HuH-7 (cell line): ENCODE data around the gene TYR.
"Not testable (repeated sequence)": the region's sequence is repeated elsewhere in the genome, so short reads cannot be mapped to it uniquely, and the experiment has no call there.

Experiments
- DNase-seq: peaks from one replicate; pipeline ENCODE4 v3.0.0; 2011; ENCODE audit warnings: low spot score

TYR gene

DNA sequence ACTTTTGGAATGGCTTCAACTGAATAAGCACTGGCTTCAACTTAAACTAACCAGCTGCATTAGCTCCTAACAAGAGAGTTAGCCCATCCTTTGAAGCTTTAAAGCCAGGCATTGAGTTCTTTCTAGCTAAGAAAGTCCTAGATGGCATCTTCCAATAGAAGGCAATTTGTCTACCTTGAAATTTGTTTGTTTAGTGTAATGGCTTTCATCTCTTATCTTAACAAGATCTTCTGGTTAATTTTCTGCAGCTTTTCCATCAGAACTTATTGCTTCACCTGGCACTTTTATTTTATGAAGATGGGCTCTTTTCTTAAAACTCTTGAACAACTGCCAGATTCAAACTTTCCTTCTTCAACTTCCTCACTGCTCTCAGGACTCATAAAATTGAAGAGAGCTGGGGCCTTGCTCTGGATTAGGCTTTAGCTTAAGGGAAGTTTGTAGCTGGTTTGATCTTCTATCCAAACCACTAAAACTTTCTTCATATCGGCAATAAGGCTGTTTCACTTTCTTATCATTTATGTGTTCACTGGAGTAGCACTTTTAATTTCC, 94.9 kb downstream of the TYR start:
- DNase-seq = not testable (repeated sequence)

DNA sequence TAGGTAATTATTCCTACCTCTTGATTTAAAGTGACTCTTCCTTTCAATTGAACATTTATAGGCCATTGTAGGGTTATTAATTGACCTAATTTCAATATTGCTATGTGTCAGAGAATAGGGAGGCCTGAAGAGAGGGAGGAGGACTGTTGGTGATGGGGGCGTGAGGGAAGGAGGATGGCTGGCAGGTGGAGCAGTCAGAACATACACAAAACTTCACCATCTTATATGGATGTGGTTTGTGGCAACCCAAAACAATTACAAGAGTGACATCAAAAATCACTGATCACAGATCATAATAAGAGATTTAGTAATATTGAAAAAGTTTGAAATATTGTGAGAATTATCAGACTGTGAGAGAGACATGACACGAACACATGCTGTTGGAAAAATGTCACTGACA, 95.5 kb downstream of the TYR start:
- DNase-seq = not testable (repeated sequence)

- DNase-seq = no peak
Observed at GRCh38 chr11:89275966-89276365, 98.3 kb downstream of the TYR start.

DNA sequence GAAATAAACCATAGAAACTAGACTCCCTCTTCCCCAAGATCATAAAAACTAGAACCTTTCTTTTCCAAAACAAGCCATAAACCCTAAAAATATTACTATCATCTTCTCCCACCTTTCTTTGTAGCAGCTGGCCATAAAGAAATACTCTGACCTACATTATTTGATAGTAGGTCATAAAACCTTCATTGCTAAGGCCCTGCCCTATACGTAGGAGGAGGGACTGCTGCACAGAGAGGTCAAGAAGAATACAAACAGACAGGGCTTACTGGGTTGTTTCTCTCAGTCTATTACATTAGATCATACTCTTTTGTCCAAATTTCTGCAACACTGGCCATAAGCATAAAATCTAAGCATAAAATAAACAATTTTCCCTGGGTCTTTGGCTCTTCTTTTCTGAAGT, 101.5 kb downstream of the TYR start:
- DNase-seq = no peak

DNA sequence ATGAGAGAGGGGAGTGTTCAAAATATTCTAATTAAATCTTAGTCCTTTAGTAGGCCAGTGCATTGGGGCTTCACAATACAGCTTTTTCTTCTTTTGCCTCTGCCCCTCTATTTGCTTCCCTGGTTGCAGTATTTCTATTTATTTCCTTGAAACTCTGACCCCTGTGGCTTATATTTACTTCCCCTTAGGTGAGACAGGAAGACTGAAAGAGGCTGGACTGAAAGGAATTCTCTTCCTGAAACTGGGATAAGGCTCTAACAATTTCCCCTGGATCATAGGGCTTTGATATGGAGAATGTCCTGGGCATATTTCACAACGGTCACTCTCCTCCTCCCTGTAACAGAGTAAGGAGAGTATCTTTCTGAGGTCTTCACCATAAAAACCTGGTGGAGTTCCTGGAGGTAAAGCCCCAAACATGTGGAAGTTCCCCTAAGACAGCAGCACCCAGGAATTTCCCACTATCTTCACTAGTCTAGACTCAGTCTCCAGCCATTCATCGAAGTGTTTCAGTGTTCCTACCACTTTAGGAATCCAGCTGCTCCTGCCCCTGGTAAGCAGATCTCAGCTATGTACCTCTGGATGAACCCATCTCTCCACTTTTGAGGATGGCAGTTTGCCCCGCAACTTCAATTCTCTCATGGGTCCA, 103.5 kb downstream of the TYR start:
- DNase-seq = not testable (repeated sequence)

GRCh38 chr11:89286601-89287000, 108.9 kb downstream of the TYR start:
- DNase-seq = not testable (repeated sequence)

DNA sequence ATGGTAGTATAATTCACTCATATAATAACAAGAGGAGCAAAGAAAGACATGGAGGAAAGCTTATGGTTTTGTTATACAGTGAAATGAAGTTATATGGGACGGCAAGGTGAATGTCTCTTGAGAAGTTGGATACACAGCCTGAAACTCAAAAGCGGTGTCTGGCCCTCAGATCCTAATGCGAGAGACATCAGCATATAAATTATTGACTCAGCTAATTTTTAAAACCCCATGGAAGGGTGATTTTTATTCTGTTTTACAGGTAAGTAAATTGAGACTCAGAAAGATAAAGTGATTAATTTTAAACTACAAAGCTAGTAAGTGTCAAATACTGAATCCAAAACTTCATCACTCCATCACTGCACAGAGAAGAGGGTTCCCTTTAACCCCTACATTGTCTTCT, 110.3 kb downstream of the TYR start:
- DNase-seq = not testable (repeated sequence)

- no peak for DNase-seq
Observed at GRCh38 chr11:89293965-89294679, 116.4 kb downstream of the TYR start.

GRCh38 chr11:89295023-89295422, 117.3 kb downstream of the TYR start:
- DNase-seq = not testable (repeated sequence)

DNA sequence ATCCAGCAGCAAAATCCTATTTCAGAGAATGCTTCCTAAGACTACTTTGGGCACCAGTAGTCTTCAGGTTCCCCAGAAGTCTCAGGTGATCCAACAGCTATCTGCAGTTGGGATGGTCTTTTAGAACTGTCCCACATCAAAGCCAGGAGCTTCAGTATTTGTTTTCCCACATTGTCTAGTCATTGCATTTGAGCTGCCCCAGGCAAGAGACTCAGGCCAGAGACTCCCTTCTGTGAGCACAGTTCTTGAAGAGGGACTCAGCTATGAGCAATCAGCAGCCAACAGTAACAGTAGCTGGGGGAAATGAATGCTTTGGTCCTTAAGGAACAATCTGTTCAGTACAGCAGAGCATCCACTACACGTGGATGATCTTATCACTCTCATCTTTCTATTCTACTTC, 125.4 kb downstream of the TYR start:
- not testable (repeated sequence) for DNase-seq

DNA sequence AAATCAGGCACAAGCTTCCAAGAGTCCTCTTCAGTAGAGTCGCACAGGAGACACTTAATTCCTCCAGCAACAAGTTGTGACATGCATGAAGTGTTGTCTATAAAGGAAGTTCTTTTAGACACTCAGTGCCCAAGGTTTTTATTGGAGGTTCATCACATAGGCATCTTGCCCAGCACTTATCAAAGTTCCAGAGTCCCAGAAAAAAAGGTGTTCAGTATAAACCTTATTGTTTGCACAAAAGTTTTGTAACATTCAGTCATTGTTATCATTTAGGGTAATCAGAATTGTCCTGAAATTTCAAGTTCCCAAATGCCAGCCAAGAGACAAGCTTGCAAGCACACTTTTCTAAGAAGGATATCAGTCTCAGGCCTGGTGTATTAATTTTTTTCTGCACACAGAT, 130.6 kb downstream of the TYR start:
- not testable (repeated sequence) for DNase-seq

- DNase-seq = not testable (repeated sequence)
Observed at GRCh38 chr11:89309321-89309985, 131.8 kb downstream of the TYR start.

DNA sequence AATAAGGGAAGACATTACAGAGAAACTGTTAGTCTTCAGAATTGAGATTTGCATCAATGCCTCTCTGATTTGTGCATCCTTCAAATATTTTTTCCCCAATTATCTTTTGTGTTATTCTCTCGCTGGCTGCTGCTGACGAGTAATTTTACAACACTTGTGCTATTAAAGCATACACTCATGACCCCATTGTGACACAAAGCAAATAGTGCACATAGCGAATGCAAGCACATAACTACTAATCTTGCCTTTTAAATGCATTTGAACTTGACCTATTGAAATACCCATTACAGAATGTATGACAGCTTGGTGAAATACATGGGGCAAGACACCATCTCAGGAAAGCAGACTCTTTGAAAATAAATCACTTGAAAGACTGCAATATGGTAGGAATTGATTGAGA, 132.9 kb downstream of the TYR start:
- not testable (repeated sequence) for DNase-seq

GRCh38 chr11:89321401-89321800, 143.7 kb downstream of the TYR start:
- no peak for DNase-seq

DNA sequence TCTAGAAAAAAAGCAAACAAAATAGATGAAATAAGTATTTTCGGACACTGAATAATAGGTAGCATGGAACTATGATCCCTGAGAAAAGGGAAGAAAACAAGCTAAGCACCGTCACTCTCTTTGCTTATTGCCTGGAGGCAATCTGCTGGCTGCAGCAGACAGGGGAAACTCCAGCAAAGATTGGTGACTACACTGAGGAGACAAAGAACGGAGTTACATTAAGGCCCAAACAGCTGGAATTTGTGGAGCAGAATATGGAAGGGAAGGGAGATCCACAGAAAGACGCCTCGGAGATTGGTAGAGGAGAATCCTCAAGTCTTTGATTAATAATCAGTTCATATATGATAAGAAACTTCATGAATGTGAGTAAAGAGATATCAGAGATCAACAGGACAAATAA, 150.2 kb downstream of the TYR start:
- DNase-seq = no peak

GRCh38 chr11:89331940-89332339, 154.3 kb downstream of the TYR start:
- DNase-seq = not testable (repeated sequence)

DNA sequence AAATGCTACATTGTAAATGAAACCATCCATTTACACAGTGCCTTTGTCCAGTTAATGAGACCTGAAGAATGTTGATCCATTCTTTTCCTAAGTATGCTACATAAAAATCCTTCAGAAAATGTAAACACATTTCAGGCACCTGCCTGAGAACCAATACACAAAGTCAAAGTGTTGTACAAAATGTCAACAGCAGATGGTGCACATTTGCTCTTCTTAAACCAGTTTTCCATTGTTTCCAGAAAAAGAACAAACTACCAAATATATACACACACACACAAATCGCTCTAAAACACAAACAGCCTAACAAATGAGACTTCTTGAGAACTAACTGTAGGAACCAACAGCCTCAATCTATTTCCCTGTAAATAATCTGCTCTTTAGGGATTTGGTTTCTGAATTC, 156.0 kb downstream of the TYR start:
- DNase-seq = not testable (repeated sequence)

DNA sequence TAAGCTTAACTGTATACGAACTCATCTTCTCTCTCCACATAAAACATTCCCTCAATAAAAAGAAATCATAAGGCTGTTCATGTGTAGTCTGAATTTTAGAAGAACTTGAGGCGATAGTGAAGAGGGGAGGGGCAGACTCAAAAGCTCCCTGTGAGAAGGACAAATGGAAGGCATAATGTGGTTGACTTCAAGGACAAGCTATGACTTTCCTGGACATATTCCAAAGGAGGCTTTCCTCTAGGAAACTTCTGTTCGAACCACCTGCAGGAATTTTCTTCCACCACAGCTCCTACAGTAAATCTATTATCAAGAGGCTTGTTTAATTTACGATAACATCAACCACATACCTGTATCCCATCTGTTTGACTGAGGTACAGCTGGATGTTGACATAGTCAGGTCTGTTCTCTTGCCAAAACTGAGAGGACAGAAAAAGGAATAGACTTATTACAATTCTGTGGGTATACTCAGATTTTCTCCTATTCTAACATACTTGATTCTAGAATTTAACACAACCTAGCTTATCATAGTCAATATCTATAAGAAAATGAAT, 159.5 kb downstream of the TYR start:
- not testable (repeated sequence) for DNase-seq

DNA sequence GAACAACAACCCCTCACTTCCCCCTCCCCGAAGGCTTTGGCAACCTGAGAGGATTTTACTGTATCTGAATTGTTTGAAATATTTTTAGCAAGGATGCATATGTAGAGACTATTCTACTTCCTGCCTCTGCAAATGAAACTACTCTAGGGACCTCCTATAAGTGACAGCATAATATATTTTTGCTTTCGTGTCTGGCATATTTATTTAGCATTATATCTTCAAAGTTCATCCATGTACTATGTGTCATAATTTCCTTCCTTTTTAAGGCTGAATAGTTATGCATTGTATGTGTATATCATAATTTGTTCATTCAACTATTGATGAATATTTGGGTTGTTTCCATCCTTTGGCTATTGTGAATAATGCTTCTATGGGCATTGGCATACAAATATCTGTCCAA, 160.4 kb downstream of the TYR start:
- not testable (repeated sequence) for DNase-seq

DNA sequence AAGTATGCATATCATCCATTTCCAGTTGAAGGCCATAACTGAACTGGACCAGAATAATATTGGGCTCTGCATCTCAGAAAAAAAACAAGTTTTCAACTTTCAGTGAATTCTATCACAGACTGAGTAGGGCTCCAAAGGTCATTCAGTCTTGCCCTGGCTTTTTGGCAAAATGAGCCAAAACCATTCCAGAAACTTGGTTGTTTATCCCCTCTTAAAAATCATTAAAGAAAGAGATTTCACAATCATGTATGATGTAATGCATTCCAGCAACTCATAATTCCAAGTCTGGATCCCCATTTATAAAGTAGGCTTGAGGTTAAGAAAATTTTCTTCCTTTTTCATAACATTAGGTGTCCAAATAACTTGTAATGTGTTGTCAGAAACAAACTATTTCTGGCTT, 162.8 kb downstream of the TYR start:
- DNase-seq = not testable (repeated sequence)

GRCh38 chr11:89342880-89343572, 165.4 kb downstream of the TYR start:
- not testable (repeated sequence) for DNase-seq
